BLaER1 treated with 17β-estradiol and CSF1 and Interleukin-3, amounts not matched to agents 10 nM and 100 nM (cell line): ENCODE results near the gene CAPZA2.
A peak's percentile ranks its signal among the peaks of the same experiment; 100 is the strongest.
"Not testable (repeated sequence)": the region's sequence is repeated elsewhere in the genome, so short reads cannot be mapped to it uniquely, and the experiment has no call there.

Experiments used
- H3K27ac ChIP-seq, 11 experiments: shearing (Covaris generic); formaldehyde crosslinking; 2 replicates each; pipeline ENCODE4 v1.8.1; 2022
- H3K27me3 ChIP-seq, 11 experiments: shearing (Covaris generic); formaldehyde crosslinking; 2 replicates each; pipeline ENCODE4 v1.8.1; 2022
- H3K36me3 ChIP-seq, 11 experiments: shearing (Covaris generic); formaldehyde crosslinking; 2 replicates each; pipeline ENCODE4 v1.8.1; 2022
- H3K4me1 ChIP-seq, 10 experiments: shearing (Covaris generic); formaldehyde crosslinking; 2 replicates each; pipeline ENCODE4 v1.8.1; 2022
- H3K4me2 ChIP-seq, 11 experiments: shearing (Covaris generic); formaldehyde crosslinking; 2 replicates each; pipeline ENCODE4 v1.8.1; 2022
- H3K4me3 ChIP-seq, 10 experiments: shearing (Covaris generic); formaldehyde crosslinking; 2 replicates each; pipeline ENCODE4 v1.8.1; 2022
- H3K9ac ChIP-seq, 11 experiments: shearing (Covaris generic); formaldehyde crosslinking; 2 replicates each; pipeline ENCODE4 v1.8.1; 2022
- H3K9me3 ChIP-seq, 11 experiments: shearing (Covaris generic); formaldehyde crosslinking; replicated peaks in 1 of 11; 2 replicates each; pipeline ENCODE4 v1.8.1; 2022
- H4K20me1 ChIP-seq, 11 experiments: shearing (Covaris generic); formaldehyde crosslinking; 2 replicates each; pipeline ENCODE4 v1.8.1; 2022
- Cebpa-rat ChIP-seq, 11 experiments: shearing (Covaris generic); IDR thresholded peaks; 2 replicates each; pipeline ENCODE4 v1.8.1; 2022

Gene CAPZA2

DNA sequence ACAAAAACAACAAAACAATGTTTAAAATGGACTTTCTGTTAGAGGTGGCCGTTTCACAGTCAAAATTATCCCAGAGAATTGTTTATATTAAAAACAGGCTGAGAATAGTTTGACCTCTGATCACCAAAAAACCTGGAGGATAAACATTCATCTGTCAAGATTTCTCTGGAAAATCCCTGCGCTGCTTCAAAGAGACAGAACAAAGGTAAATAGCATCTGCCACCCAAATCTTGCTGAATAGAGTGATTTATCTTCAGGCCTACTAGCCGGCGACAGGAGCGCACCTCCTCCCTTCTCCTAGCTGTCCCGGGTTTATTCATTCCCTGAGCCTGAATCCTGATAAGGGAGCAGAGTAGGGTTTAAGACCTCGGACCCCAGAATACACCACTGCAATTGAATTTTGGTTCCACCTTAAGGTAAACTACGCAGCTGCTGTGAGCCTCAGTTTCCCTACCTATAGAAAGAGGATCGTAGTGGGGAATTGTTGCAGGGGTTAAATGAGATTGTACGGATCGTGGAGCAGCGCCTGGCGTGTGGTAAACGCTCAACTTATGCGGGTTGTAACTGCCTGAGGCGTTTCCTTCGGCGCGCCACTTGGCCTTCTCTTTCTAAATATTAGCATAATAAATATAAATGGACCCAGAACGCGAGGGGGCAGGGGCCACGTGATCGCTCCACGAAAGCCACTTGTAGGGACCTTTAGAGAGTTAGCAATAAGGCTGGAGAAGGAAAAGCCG lies 90.4 kb downstream of the CAPZA2 start:
- peak overlapping the region; percentile 84 to 96 (median 92); a peak in 21 of 22 replicates for H3K27ac ChIP-seq
- peaks cover 0 to 30% (median 2%) of the 10 kb centered on the region in 11 experiments; a peak in 9 of 22 replicates for H4K20me1 ChIP-seq
- H3K4me2 ChIP-seq: peak overlapping the region; percentile 62 to 90 (median 85)
- H3K9me3 ChIP-seq: no peaks in the 10 kb centered on the region
- H3K36me3 ChIP-seq: no peaks in the 10 kb centered on the region
- peak overlapping the region; percentile 73 to 94 (median 88) for H3K4me3 ChIP-seq
- no peak for TF ChIP-seq Cebpa-rat (IDR thresholded peaks at IDR 0.05)
- H3K27me3 ChIP-seq: peaks cover 0 to 15% (median 0%) of the 10 kb centered on the region in 11 experiments; a peak in 5 of 22 replicates
- H3K4me1 ChIP-seq: peaks cover 12 to 25% (median 16%) of the 10 kb centered on the region in 10 experiments
- peak overlapping the region; percentile 85 to 97 (median 94) for H3K9ac ChIP-seq

DNA sequence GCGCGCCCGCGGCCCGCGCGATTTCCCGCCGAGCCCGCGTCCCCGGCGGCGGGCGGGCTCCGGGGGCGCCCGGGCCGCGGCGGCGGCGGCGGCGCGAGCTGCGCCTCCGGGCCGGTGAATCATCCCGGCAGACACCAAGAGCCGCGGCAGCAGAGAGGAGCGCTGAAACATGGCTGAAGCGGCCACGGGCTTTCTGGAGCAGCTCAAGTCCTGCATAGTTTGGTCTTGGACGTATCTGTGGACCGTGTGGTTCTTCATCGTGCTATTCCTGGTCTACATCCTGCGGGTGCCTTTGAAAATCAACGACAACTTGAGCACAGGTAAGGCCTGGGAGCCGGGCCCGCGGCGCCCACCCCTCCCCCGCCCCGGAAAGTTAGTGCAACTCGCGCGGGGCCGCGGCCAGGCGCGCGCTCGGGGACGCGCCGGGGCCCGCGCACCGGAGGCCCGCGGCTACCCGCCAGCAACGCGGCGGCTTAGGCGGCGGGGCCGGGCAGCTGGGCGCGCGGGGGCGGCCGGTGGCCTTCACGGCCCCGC lies 91.1 kb downstream of the CAPZA2 start, which contains the start of gene ST7:
TSS of gene ST7 (plus strand) at position 130 of the 534 bp plus-strand sequence. CDS start at position 170, 40 bp downstream.
- H3K27ac ChIP-seq: peak within 1 kb of the TSS; percentile 84 to 96 (median 92)
- no peak for TF ChIP-seq Cebpa-rat (IDR thresholded peaks at IDR 0.05)

DNA sequence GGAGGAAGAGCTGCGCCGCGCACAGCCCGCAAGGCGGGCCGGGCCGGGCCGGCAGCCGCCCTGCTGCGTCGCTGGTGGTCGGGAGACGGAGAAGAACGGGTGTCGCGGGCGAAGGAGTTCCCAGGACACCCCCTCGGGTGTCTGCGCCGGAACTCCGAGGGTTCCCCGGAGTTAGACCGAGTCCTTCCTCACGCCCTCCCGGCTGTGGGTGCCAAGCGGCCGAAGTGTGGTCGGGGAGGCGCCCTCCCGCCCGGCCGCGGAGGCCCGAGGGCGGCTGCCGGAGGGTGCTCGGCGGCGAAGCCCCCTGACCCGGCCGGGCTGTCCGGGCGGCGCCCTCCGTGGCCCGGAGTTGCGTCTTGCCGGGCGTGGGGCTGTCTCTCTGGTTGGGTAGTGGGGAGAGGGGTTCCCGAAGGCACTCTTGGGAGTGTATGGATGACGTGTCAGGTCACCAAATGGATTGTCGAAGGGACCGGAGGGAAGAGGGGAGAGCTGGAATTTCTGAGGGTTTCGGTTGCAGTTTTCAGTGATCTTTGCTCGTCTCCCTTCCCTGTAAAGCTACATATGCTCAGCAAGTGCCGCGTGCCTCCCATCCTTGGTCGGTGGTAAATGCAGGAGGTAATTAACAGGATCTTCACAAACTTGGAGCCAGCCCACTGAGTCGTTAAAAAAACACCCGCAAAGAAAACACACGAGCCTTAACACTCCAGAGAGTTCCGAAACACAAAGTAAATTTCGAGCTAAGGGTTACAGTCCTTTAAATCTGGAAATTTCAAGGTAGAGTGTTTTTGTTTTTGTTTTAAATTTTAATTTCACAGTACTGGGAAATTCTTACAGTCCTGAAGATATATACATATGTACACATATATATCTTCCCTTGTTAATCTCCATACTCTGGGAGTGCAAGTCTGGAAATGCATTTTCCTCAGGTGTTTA lies 91.8 kb downstream of the CAPZA2 start:
- peak overlapping the region; percentile 85 to 97 (median 94) for H3K9ac ChIP-seq
- peaks cover 0 to 15% (median 0%) of the 10 kb centered on the region in 11 experiments; a peak in 5 of 22 replicates for H3K27me3 ChIP-seq
- H3K9me3 ChIP-seq: no peaks in the 10 kb centered on the region
- H3K4me3 ChIP-seq: peak overlapping the region; percentile 73 to 94 (median 88)
- H3K27ac ChIP-seq: peak overlapping the region; percentile 84 to 96 (median 92)
- H3K4me2 ChIP-seq: peak overlapping the region; percentile 62 to 90 (median 85)
- H4K20me1 ChIP-seq: peaks cover 0 to 38% (median 10%) of the 10 kb centered on the region in 11 experiments; a peak in 10 of 22 replicates
- TF ChIP-seq Cebpa-rat (IDR thresholded peaks at IDR 0.05): no peak
- no peaks in the 10 kb centered on the region for H3K36me3 ChIP-seq
- peaks cover 12 to 25% (median 16%) of the 10 kb centered on the region in 10 experiments for H3K4me1 ChIP-seq

More for the DNA sequence above, 91.1 kb downstream of the CAPZA2 start, which contains the start of gene ST7:
- Histone ChIP-seq H3K36me3 (no peaks in the 10 kb centered on the region), H3K9ac (peak within 1 kb of the TSS; percentile 85 to 97 (median 94)), H3K4me1 (peaks cover 12 to 25% (median 16%) of the 10 kb centered on the region in 10 experiments), H3K4me3 (peak within 1 kb of the TSS; percentile 73 to 94 (median 88)), H3K9me3 (no peaks in the 10 kb centered on the region), H3K4me2 (peak within 1 kb of the TSS; percentile 62 to 90 (median 85)), H3K27me3 (peaks cover 0 to 15% (median 0%) of the 10 kb centered on the region in 11 experiments; a peak in 5 of 22 replicates), H4K20me1 (peaks cover 0 to 37% (median 9%) of the 10 kb centered on the region in 11 experiments; a peak in 10 of 22 replicates)

DNA sequence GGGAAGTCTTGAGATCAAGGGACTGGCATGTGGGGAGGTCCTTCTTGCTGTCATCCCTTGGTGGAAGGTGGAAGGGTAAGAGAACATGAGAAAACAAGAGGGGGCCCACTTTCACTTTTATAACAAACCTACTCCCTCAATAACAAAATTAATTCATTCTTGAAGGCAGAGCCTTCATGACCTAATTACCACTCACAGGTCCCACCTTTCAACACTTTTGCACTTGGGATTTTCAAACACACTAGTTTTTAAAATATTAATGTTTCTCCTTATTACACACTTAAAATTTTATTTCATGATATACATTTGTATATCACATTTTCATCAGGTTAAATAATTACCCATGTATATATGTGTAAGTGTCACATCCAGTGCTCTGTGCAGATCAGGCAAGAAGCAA lies 93.0 kb downstream of the CAPZA2 start:
- Histone ChIP-seq H3K4me1 (peaks cover 12 to 25% (median 16%) of the 10 kb centered on the region in 10 experiments), H4K20me1 (peaks cover 0 to 43% (median 10%) of the 10 kb centered on the region in 11 experiments; a peak in 10 of 22 replicates), H3K4me3 (peak overlapping the region in 2 of 10 experiments; percentile 87 to 90; a peak in 2 of 20 replicates), H3K27ac (no peak overlapping the region), H3K27me3 (peaks cover 0 to 15% (median 0%) of the 10 kb centered on the region in 11 experiments; a peak in 5 of 22 replicates), H3K9me3 (no peaks in the 10 kb centered on the region), H3K4me2 (peak overlapping the region; percentile 62 to 90 (median 85)), H3K9ac (no peak overlapping the region), H3K36me3 (no peaks in the 10 kb centered on the region)
- no peak for TF ChIP-seq Cebpa-rat (IDR thresholded peaks at IDR 0.05)

DNA sequence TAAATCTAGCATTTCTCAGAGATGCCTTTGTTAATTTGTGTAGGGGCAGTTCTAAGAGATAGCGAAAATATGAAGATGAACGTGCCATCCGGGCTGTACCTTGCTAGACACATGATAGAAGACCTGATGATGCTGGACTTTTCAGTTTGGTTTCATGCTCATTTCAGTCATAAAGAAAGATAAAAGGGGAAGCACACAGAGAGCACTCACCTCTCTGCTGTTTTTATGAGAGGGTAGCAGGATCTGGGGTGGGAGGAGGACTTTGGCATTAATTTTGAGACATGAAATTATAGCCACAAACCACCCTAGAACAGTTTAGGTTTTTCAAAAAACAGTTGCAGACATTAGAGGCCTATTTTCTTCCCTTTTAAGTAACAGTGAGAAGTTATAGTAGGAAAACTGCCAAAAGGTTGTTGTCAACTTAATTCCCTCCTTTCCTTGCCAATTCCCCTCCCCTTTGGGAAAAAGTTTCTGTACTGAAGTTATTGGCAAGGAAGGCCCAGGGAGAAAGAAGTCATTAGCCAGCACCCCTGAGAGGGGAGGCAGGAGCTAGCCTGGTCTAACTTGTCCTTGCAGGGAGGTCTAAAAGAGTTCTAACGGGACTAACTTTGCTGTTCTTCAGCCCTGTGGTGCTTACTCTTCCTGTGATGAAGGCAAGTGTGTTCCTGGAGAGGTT lies 93.6 kb downstream of the CAPZA2 start:
- Histone ChIP-seq H3K4me3 (no peak overlapping the region), H3K9ac (peak overlapping the region in 1 of 11 experiments; percentile 1; a peak in 1 of 22 replicates), H3K27ac (no peak overlapping the region), H3K4me1 (peaks cover 12 to 25% (median 16%) of the 10 kb centered on the region in 10 experiments), H3K27me3 (peaks cover 0 to 15% (median 0%) of the 10 kb centered on the region in 11 experiments; a peak in 5 of 22 replicates), H3K36me3 (no peaks in the 10 kb centered on the region), H3K4me2 (peak overlapping the region in 3 of 11 experiments; percentile 1 to 62 (median 8); a peak in 3 of 22 replicates), H3K9me3 (no peaks in the 10 kb centered on the region), H4K20me1 (peaks cover 0 to 45% (median 10%) of the 10 kb centered on the region in 11 experiments; a peak in 10 of 22 replicates)
- no peak for TF ChIP-seq Cebpa-rat (IDR thresholded peaks at IDR 0.05)

DNA sequence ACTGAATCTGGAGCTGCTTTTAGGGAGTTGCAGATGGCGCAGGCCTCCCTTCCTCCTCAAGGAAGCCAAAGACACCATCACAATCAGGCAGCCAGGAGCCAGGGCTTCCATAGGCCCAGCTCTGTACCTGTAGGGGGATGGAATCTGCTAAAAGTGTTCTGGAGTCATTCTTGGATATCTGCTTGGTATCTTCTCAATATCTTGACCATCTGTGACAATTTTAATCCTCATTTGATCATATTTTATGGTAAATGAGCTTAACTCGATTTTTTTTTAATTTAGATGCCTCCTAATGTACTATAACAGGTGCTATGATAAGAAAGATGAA lies 94.1 kb downstream of the CAPZA2 start:
- Histone ChIP-seq H3K9me3 (no peaks in the 10 kb centered on the region), H3K9ac (peak overlapping the region in 1 of 11 experiments; percentile 1; a peak in 1 of 22 replicates), H3K27ac (no peak overlapping the region), H3K4me1 (peaks cover 12 to 25% (median 16%) of the 10 kb centered on the region in 10 experiments), H3K4me3 (no peak overlapping the region), H3K27me3 (peaks cover 0 to 15% (median 0%) of the 10 kb centered on the region in 11 experiments; a peak in 5 of 22 replicates), H3K36me3 (no peaks in the 10 kb centered on the region), H4K20me1 (peaks cover 0 to 45% (median 10%) of the 10 kb centered on the region in 11 experiments; a peak in 10 of 22 replicates), H3K4me2 (peak overlapping the region in 2 of 11 experiments; percentile 1 to 8; a peak in 1 of 22 replicates)
- TF ChIP-seq Cebpa-rat (IDR thresholded peaks at IDR 0.05): no peak

DNA sequence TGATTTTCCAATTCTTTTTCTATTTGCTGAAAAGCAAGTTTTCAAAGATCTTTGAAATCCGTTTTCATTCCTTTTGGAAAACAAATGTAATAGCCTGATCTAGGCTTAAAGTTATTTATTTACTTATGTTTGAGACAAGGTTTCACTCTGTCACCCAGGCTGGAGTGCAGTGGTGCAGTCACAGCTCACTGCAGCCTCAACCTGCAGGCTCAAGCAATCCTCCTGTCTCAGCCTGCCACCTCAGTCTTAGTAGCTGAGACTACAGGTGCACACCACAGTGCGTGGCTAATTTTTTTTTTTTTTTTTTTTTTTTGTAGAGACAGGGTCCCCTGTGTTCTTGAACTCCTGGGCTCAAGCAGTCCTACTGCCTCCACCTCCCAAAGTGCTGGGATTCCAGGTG lies 95.5 kb downstream of the CAPZA2 start:
- no peak for TF ChIP-seq Cebpa-rat (IDR thresholded peaks at IDR 0.05)
- Histone ChIP-seq H3K4me1 (peaks cover 9 to 22% (median 12%) of the 10 kb centered on the region in 10 experiments), H3K9ac (no peak overlapping the region), H3K27ac (no peak overlapping the region), H3K36me3 (no peaks in the 10 kb centered on the region), H3K9me3 (no peaks in the 10 kb centered on the region), H3K27me3 (peaks cover 0 to 15% (median 0%) of the 10 kb centered on the region in 11 experiments; a peak in 5 of 22 replicates), H4K20me1 (peaks cover 0 to 45% (median 10%) of the 10 kb centered on the region in 11 experiments; a peak in 10 of 22 replicates), H3K4me2 (no peak overlapping the region), H3K4me3 (no peak overlapping the region)

DNA sequence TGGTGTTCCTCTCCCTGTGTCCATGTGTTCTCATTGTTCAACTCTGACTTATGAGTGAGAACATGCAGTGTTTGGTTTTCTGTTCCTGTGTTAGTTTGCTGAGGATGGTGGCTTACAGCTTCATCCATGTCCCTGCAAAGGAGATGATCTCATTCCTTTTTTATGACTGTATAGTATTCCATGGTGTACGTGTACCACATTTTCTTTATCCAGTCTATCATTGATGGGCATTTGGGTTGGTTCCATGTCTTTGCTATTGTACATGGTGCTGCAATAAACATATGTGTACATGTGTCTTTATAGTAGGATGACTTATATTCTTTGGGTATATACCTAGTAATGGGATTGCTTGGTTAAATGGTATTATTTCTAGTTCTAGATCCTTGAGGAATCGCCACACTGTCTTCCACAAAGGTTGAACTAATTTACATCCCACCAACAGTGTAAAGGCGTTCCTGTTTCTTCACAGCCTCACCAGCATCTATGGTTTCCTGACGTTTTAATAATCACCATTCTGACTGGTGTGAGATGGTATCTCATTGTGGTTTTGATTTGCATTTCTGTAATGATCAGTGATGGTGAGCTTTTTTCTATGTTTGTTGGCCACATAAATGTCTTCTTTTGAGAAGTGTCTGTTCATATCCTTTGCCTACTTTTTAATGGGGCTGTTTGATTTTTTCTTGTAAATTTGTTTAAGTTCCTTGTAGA lies 99.7 kb downstream of the CAPZA2 start:
- H3K27ac ChIP-seq: not testable (repeated sequence)

More for the DNA sequence above, 99.7 kb downstream of the CAPZA2 start:
- H3K36me3 ChIP-seq, H3K4me1 ChIP-seq, H3K27me3 ChIP-seq, H3K9ac ChIP-seq, H3K9me3 ChIP-seq, H3K4me2 ChIP-seq, H3K4me3 ChIP-seq: not testable (repeated sequence)
- H4K20me1 ChIP-seq: peaks cover 0 to 28% (median 1%) of the 10 kb centered on the region in 11 experiments; a peak in 6 of 22 replicates
